Right ventricle myocardium superior (tissue), 1 donor: ENCODE data around the gene LTA4H. TPM values are rescaled to one million over a fixed set of nuclear protein-coding genes. Genes with fewer than 3 reads are reported as not detected.

ENCODE experiments used
- ATAC-seq: fragments of 200-7000 bp; cut with Tn5 transposase; one replicate; pipeline ENCODE4 v1.9.1; 2020; ENCODE audit warnings: mild to moderate bottlenecking; ENCODE audit not compliant: poor library complexity
- DNase-seq: peaks from one replicate; pipeline ENCODE4 v3.0.0-alpha.2; 2020
- intact Hi-C: fragments of 100-400 bp; cut with DNase I; formaldehyde crosslinking; loops from one replicate; pipeline ENCODE4 v1.11.2; 2022
- total RNA-seq: library from RNA; stranded (reverse); fragmentation: NEBNext Ultra II Directional; extraction: Animal tissue kit (Norgen Biotek cat#: 25700); gene quantifications from one replicate; pipeline ENCODE4 v1.2.1, GENCODE V29; 2021
- donor health status: DM: no; HTN: yes; CAD: no; lungs with severe emphysema.

The LTA4H gene
- total RNA-seq, 1 donor from 2014 or later, result 36.6 TPM

DNA sequence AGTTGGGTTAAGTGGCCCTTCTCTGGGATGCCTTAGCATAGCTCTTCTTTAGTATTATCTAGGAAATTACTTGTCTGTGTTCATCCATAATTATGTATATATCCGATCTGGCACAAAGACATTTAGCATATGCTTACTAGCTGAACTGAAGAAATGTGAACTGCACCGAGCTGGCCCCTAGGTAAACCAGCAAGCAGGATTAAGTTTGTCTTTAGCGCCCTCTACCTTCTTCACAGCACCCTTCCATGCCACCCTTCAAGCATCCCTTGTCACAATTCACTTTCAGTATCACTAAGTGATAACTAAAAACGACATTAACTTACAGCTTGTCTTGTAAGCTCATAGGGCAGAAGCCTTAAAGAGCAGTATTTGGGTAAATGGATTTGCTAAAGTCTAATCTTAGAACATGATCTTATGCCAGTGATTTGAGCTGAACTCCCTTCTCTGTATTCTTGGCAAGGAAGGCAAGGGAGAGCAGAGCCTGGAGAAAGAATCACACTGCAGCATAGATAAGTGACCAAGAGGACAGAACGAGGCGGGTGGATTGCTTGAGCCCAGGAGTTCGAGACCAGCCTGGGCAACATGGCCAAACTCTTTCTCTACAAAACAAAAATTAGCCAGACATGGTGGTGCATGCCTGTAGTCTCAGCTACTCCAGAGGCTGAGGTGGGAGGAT is 36.6 kb downstream of the LTA4H start:
- ATAC-seq (peak; percentile 90), DNase-seq (no peak)
- intact Hi-C loops, result loop anchor here (5.0 to 10.0 kb wide), 2 partner anchors 81 to 174 kb away; no protein-coding TSS in a partner anchor

DNA sequence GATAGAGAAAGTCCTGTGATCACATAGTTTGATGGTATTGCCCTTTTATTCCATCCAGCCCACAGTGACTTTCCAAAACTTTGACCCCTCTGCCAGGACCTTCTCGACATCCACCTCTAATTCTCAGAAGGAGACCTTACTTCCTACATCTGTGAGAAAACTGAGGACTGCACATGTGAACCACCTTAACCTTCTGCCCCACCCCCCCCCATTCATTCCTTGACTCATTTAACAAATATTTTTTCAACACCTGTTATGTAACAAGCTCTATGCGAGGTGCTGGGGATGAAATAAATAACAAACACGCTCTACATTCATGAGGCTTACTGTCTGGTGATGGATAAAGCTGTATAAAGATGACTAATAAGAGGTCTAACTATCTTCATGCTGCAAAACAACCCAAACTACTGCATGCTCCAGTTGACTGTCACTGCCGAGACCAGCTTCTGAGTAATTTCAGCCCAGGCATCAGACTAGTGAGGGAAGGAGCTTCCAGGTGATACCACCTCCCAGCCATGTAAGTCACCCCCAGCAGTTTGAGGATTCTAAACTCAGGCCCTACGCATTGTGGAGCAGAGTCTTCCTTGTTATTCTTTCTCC is 37.4 kb downstream of the LTA4H start:
- DNase-seq (no peak), ATAC-seq (no peak)
- intact Hi-C loops, result loop anchor here (5.0 to 10.0 kb wide), 2 partner anchors 81 to 173 kb away; no protein-coding TSS in a partner anchor

DNA sequence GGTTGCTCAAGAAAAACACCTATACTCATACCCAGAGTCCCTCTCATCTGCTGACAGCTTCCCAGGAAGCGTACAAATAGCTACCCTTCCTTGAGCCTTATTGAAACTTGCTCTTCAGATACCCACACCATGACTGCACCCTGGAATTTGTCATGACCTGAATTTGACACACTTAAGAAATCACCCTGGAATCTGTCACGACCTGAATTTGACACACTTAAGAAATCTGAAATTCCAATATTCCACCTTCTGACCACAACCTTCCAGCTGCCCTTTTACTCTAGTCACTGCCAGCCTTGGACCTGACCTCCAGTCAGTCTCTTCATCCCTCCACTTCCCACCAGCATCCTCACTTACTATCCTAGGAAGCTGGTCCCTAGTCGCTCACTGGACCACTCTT is 38.1 kb downstream of the LTA4H start:
- ATAC-seq (no peak), DNase-seq (no peak)
- intact Hi-C loops, result loop anchor here (5.0 to 10.0 kb wide), 2 partner anchors 80 to 172 kb away; no protein-coding TSS in a partner anchor

DNA sequence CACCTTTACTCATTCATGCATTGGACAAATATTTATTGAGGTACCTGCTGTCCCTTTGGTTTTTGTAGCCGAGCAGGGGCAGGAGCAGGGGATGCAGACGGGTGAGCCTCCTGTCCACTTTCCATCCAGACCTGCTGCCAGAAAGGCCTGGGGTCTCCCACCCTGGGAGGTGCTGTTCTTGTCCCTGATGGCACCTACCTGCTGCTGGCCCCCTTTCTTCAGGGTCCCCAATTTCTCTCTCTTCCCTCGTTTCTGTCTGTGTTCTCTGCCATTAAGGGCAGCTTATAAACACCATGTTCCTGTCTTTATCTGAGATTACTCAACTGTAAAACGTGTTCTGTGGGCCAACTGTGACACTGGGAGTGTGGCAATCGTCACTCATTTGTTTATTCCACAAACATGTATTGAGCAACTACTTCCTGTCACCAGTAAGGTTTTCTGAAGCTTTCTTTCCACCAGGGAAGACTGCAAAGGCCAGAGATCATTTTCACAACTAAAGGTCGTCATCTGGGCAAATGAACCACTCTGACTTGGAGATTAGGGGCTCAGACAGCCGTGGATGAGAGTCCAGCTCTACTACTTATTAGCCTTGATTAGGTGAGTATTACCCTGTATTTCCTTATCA is 39.2 kb downstream of the LTA4H start, which contains the start of gene HAL:
TSS of gene HAL (minus strand) at position 311 of the 625 bp plus-strand sequence. CDS start 434 bp downstream, outside the sequence.
- intact Hi-C loops, result loop anchor here (5.0 to 10.0 kb wide), 2 partner anchors 79 to 171 kb away; no protein-coding TSS in a partner anchor
- ATAC-seq (peak; percentile 72), DNase-seq (peak; percentile 50)

DNA sequence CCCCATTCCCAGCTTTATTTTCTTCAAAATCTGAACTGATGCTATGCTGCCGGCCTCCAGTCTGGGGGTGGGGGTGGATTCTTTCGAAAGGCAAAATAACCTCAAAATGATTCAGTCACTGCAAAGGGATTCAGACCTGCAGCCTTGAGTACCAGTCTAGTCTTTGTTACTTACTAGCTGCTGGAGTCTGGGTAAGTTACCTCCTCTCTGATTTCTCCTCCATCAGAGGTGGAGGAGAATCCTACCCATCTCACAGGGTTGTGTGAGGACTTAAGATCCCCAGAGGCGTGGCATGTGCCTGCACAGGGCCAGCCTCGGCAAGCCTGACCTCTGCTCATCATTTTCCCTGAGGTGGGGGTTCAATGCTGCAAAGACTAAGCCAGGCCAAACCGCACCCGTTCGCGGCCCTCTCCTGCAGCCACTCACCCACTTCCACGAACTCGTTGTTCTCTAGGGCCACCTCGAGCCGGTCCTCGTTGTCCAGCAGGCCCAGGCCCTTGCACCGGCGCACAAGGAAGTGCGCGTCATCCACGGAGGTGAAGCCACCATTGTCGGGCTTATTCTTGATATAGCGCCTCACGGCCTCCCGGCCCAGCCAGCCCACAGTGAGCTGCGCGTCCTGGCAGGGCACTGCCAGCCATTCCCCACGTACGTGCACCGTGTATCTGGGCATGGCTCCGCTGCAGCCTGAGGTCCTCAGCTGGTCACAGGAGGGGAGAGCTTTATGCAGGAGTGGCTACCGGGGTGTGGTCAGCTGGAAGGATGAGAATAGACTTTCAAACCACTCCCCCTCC is 40.0 kb downstream of the LTA4H start:
- DNase-seq (no peak), ATAC-seq (no peak)
- intact Hi-C loops, result loop anchor here (5.0 to 10.0 kb wide), 2 partner anchors 78 to 171 kb away; no protein-coding TSS in a partner anchor

DNA sequence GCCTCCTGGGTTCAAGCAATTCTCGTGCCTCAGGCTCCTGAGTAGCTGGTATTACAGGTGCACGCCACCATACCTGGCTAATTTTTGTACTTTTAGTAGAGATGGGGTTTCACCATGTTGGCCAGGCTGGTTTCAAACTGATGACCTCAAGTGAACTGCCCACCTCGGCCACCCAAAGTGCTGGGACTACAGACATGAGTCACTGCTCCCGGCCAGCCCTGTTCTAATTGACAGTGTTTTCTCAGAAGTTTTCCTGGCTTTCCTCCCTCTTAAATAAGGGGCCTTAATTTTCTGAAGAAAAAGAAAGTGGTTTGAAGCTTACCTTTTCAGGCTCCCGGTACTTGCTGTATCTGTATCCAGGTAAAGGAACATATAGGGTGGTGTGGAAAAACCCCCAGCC is 40.9 kb downstream of the LTA4H start:
- no peak for DNase-seq
- no peak for ATAC-seq
- intact Hi-C loops, result loop anchor here (10.0 kb wide), 1 partner anchor 170 kb away; no protein-coding TSS in a partner anchor

DNA sequence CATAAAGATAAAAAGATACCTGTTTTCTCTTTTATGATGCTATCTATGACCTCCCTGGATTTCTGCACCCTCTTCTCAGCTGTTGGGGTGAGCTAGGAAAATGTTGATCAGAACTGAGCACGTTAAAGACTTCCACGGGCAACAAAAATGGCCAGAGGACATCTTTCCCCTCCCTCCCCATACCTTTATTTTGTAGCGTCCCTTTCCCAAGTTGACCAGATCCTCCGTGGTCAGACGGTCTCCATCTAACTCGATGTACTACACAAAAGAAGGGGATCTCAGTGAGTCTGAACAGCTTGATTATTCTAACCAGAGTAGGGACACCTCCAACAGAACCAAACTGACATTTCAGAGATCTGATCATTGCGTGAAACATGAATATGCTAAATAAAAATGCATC is 41.5 kb downstream of the LTA4H start:
- DNase-seq, result no peak
- intact Hi-C loops, result loop anchor here (10.0 kb wide), 1 partner anchor 169 kb away; no protein-coding TSS in a partner anchor
- ATAC-seq, result no peak

DNA sequence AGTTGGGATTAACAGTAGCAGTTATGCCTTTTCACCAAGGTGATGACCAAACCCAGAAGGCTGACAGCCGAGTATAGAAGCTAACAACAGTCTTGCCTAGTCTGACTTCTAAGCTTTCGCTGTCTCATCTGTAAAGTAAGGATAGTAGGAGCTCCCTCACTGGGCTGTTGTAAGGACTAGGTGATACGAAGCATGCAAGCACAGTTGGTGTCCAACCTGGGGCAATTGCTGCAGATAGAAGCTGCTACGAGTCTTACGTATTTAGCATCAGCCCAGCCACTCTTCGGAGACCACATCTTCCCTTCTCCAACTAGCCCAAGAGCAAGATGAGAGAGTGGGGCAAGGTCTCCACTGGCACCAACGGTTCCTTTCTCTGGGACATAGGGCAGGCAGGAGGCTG is 45.3 kb downstream of the LTA4H start:
- ATAC-seq (no peak), DNase-seq (no peak)
- intact Hi-C loops, result loop anchor here (10.0 kb wide), 1 partner anchor 165 kb away; no protein-coding TSS in a partner anchor

DNA sequence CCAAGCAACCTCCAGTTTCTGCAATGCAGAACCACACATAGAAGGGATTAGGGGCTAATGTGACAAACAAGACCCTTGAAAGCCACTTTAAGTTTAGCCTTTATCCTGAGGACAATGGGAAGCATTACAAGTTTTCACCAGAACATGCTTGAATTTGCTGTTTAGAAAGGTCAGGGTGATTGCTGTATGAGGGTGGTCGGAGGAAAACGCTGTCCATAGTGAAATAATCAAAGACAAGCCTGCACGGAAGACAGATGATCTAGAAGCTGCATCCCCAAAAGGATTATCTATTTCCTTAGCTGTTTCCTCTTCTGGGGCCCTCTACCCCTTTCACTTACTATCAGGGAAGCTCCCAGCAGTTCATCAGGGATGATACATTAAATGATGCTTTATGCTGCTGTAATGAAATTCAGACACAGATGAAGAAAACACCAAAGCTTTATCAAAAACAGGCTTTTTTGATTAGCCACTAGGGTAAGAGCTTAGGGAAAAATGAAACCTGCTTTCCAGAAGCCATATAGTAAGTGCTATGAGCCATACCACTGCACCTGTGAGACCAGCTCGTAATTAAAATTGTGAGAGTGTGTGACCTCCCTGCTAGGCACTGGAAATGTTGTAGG is 45.8 kb downstream of the LTA4H start:
- intact Hi-C loops, result loop anchor here (10.0 kb wide), 1 partner anchor 165 kb away; no protein-coding TSS in a partner anchor

DNA sequence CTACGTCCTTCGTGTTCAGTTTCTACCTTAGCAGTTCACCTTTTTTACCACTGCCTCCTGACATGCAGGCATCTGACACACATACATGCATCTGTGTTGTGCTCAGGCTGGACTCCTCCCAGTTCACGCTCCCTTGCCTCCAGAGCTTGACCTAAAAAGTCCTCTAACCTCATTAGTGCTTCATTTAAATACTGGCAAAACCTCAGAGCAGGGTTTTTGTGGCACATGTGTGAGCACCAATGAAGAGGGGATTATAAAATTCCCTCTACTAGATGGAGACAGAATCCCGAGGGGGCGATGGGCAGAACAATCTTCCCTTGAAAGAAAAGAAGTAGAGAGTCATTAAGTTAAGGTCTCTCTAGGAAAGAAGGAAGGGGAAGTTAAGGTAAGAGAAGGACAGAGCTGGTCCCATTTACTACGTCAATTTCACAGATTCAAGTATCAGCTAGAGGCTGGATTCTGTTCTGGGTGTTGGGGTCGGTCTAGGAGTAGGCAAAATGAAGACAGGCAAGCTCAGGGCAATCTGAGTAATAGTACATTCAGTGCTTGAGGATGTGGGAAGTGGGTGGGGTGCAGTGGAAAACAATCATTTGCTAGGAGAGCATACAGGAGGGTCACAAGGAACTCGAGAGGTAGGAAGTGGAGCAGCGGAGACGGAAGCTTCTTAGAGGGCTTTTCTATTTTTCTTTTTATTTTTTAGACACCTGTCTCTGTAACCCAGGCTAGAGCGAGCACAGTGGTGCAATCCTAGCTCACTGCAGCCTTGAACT is 46.7 kb downstream of the LTA4H start:
- no peak for DNase-seq
- ATAC-seq, result no peak
- intact Hi-C loops, result no loop called here

More for the DNA sequence above, 45.8 kb downstream of the LTA4H start:
- ATAC-seq (no peak), DNase-seq (no peak)

DNA sequence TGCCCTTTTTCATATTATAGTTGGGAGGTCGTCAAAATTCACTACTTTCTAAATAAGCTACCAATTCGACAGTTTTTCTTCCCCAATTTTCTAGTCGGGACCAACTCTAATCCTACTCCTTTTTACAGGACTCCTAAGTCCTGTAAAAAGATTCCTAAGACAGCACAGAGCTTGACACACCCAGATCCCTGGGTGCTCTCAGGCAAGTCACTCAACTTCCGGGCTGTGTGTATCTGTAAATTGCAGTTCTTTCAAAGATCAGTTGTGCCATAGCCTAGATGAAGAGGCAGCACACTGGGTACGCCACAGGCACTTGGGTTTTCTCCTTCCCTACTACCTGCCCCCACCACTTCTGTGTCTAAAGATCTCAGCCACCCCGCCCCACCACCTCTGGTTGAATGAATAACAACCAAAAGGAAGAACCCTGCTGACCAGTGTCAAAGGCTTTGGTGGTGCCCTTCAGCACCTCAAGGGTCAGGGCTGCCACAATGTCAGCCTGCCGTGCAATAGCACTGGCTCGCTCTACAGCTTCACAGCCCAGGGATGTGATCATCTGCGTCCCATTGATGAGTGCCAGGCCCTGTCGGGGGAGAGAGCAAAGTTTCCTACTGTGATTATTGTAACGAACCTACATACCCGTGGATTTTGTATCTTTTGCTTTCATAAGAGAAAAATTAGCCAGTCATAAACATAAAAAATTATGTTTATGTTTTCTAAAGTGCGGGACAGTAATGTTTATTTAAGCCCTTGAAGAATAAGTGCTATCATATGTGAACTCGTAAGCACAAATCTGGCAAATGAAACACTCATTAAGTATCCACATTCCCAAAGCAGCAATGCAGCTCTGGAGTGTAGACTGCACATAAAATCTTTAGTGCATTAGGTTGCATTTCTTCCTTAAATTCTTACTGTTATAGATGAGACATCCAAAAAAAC is 48.5 kb downstream of the LTA4H start:
- no peak for ATAC-seq
- intact Hi-C loops, result no loop called here
- DNase-seq, result no peak

DNA sequence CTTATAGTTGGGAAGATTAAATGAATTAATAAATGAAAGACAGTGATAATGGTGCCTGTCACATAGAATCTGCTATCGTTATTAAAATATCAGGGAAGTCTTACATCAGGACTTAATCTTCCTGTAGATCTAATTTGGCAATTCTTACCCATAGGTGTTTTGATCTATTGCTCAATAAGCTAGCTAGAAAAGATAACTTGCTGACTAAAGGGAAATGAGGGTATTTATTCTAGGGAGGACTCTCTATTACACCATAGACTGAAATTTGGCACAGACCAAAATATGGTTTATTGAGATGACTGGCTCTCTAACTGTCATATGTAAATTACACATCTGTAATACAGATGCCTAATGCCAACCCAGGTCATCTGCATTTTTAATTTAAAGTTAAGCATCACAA is 50.7 kb downstream of the LTA4H start:
- ATAC-seq (no peak), DNase-seq (no peak)
- intact Hi-C loops, result no loop called here

DNA sequence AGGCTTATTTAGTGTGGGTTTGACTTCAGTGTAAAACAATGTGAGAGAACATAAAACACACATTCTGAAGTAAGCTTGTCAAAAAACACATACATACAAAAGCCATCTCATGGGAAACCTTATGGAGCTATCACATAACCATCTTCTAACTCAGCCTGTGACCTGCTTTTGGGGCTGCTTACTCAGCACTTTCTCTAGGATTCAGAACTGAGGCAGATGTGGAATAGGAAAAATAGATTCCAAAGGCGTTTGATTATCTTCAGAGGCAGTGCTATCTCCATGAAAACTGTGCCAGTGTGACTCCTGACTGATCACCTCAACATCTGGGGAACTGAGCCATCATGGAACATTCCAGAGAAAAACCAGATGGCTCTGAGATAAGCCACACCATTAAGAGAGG is 52.8 kb downstream of the LTA4H start:
- intact Hi-C loops, result no loop called here
- ATAC-seq, result no peak
- DNase-seq, result no peak

DNA sequence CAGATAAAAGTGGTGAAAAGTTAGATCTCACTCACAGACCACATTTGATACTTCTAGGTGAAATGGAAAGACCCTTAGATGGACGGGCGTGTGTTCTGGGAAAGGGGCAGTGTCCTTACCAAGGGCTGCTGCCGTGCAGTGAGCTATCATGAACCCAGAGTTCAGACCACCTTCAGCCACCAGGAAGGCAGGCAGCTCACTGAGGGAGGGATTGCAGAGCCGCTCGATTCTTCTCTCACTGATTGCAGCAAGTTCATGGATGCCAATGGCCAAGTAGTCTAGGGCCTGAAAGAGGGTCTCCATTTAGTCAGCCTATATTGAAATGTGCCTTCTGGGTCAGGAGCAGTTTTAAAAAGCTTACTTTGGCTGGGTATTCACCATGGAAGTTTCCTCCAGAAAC is 55.0 kb downstream of the LTA4H start:
- ATAC-seq (no peak), DNase-seq (no peak)
- intact Hi-C loops, result no loop called here

DNA sequence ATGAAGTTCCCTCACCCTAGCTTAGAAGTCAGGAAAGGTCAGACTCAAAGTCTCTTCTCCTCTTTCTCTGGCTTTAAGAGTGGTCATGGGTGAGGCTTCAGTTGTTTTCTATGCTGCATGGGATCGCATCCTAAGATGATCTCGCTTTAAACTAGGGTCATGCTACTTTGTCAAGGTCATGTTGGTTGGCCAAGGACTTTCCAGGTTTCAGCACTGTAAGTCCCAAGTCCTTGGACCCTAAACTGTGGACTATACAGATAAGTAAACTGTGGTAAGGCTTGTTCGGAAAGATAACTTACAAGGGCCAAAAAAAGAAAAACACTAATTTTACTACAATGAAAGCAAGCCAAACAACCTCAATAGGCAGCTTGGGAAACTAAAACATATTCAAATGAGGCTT is 56.6 kb downstream of the LTA4H start:
- intact Hi-C loops, result no loop called here
- no peak for DNase-seq
- ATAC-seq, result no peak

DNA sequence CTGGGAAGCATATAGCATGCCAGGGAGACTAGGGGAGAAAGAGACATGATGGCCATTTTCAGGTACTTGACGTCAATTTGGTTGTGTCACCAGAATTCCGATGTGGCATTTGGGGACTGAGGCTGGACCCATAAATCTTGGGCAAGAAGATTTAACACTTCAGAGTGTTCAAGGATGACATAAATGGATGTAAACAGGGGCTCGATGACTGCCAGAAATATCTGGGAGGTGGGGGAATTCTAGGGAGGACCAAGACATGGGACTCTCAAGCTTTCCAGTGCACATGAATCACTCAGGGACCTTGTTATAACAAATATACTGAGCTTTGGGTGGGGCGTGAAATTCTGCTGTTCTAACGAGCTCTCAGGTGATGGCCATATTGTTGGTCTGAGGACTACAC is 57.0 kb downstream of the LTA4H start:
- intact Hi-C loops, result no loop called here
- ATAC-seq, result no peak
- DNase-seq, result no peak
